Peyer's patch (tissue), 4 donors: Measurements from ENCODE around the gene CLEC16A. TPM values are rescaled to one million over a fixed set of nuclear protein-coding genes. Genes with fewer than 3 reads are reported as not detected.

Source experiments
- DNase-seq, 3 donors: peaks; one replicate each; pipeline ENCODE4 v3.0.0-alpha.2; 2017 to 2019
- H3K27ac ChIP-seq, 4 donors: fragments of 200-600 bp; sonication (generic); one replicate each; pipeline ENCODE4 v1.5.1; 2016 to 2019
- H3K27me3 ChIP-seq, 2 donors: fragments of 200-600 bp; sonication (generic); one replicate each; pipeline ENCODE4 v1.5.1; 2019
- H3K36me3 ChIP-seq, 3 donors: fragments of 200-600 bp; sonication (generic); one replicate each; pipeline ENCODE4 v1.5.1; 2016 to 2019
- H3K4me1 ChIP-seq, 4 donors: fragments of 200-600 bp; sonication (generic); one replicate each; pipeline ENCODE4 v1.5.1; 2016 to 2019
- H3K4me3 ChIP-seq, 4 donors: fragments of 200-600 bp; sonication (generic); 1 replicate in 3 of 4; 2 replicates in 1 of 4; pipeline ENCODE4 v1.5.1; 2016 to 2019; ENCODE audit warnings: mild to moderate bottlenecking in 1 of 4
- H3K9me3 ChIP-seq, 4 donors: fragments of 200-600 bp; sonication (generic); one replicate each; pipeline ENCODE4 v1.5.1; 2016 to 2019; ENCODE audit warnings: mild to moderate bottlenecking in 1 of 4
- CTCF ChIP-seq, 6 experiments: fragments of 450-650 bp in 4 of 6; fragments of 200-600 bp in 2 of 6; sonication (generic) in 1 of 6; IDR thresholded peaks; one replicate each; pipeline ENCODE4 v1.5.1; 2017 to 2019; ENCODE audit warnings: antibody characterized with exemption in 6 of 6, mild to moderate bottlenecking in 3 of 6, moderate library complexity in 1 of 6
- POLR2A ChIP-seq, 2 donors: fragments of 450-650 bp; IDR thresholded peaks; one replicate each; pipeline ENCODE4 v1.5.1; 2017; ENCODE audit warnings: antibody characterized with exemption in 2 of 2, mild to moderate bottlenecking in 2 of 2, moderate library complexity in 2 of 2
- total RNA-seq, 4 donors: library from RNA; depleted of rRNA; stranded (reverse); fragments of >200 nt; gene quantifications; one replicate each; pipeline ENCODE4 v1.1.0, GENCODE V29; 2016

The CLEC16A gene
- total RNA-seq, 4 donors from 2014 or later: 37.8 to 139 (median 64.3) TPM

- H3K4me1 ChIP-seq: no peaks in the 10 kb centered on the region
- H3K27me3 ChIP-seq: no peaks in the 10 kb centered on the region
- H3K27ac ChIP-seq: no peak overlapping the region
- DNase-seq: peak in 1 of 3 donors; percentile 45
- no peaks in the 10 kb centered on the region for H3K36me3 ChIP-seq
- H3K4me3 ChIP-seq: no peak overlapping the region
- TF ChIP-seq POLR2A (IDR thresholded peaks at IDR 0.05) (no peak), CTCF (IDR thresholded peaks at IDR 0.05) (no peak)
- H3K9me3 ChIP-seq: no peaks in the 10 kb centered on the region
These were observed 204.8 kb downstream of the CLEC16A start for GRCh38 chr16:11149011-11149616.

GRCh38 chr16:11150190-11150589, 205.8 kb downstream of the CLEC16A start:
- Histone ChIP-seq H3K4me1 (no peaks in the 10 kb centered on the region), H3K27ac (no peak overlapping the region), H3K9me3 (no peaks in the 10 kb centered on the region), H3K27me3 (no peaks in the 10 kb centered on the region), H3K36me3 (no peaks in the 10 kb centered on the region), H3K4me3 (no peak overlapping the region)
- no peak for TF ChIP-seq POLR2A (IDR thresholded peaks at IDR 0.05)
- no peak for TF ChIP-seq CTCF (IDR thresholded peaks at IDR 0.05)
- no peak for DNase-seq

GRCh38 chr16:11151156-11151884, 207.0 kb downstream of the CLEC16A start:
- no peak overlapping the region for H3K27ac ChIP-seq
- peak in 1 of 3 donors; percentile 34 for DNase-seq
- no peaks in the 10 kb centered on the region for H3K36me3 ChIP-seq
- H3K9me3 ChIP-seq: no peaks in the 10 kb centered on the region
- H3K4me1 ChIP-seq: no peaks in the 10 kb centered on the region
- no peak overlapping the region for H3K4me3 ChIP-seq
- TF ChIP-seq CTCF (IDR thresholded peaks at IDR 0.05) (no peak), POLR2A (IDR thresholded peaks at IDR 0.05) (no peak)
- H3K27me3 ChIP-seq: no peaks in the 10 kb centered on the region

- Histone ChIP-seq H3K36me3 (no peaks in the 10 kb centered on the region), H3K27ac (no peak overlapping the region), H3K9me3 (no peaks in the 10 kb centered on the region), H3K4me3 (no peak overlapping the region), H3K4me1 (no peaks in the 10 kb centered on the region), H3K27me3 (no peaks in the 10 kb centered on the region)
- DNase-seq: no peak
- TF ChIP-seq POLR2A (IDR thresholded peaks at IDR 0.05) (no peak), CTCF (IDR thresholded peaks at IDR 0.05) (no peak)
These were observed 207.7 kb downstream of the CLEC16A start for GRCh38 chr16:11151885-11152629.

- no peak overlapping the region for H3K27ac ChIP-seq
- no peak overlapping the region for H3K4me3 ChIP-seq
- TF ChIP-seq POLR2A (IDR thresholded peaks at IDR 0.05) (no peak), CTCF (IDR thresholded peaks at IDR 0.05) (no peak)
- no peaks in the 10 kb centered on the region for H3K4me1 ChIP-seq
- no peaks in the 10 kb centered on the region for H3K36me3 ChIP-seq
- DNase-seq: peak in 1 of 3 donors; percentile 35
- no peaks in the 10 kb centered on the region for H3K9me3 ChIP-seq
- no peaks in the 10 kb centered on the region for H3K27me3 ChIP-seq
These were observed 208.4 kb downstream of the CLEC16A start for GRCh38 chr16:11152677-11153331.
